Measurements from ENCODE around the gene TSHZ2. TPM values are rescaled to one million over a fixed set of nuclear protein-coding genes. Genes with fewer than 3 reads are reported as not detected.

TSHZ2 gene
- total RNA-seq, 1 experiment from 2014 or later: 0.07 TPM

DNA sequence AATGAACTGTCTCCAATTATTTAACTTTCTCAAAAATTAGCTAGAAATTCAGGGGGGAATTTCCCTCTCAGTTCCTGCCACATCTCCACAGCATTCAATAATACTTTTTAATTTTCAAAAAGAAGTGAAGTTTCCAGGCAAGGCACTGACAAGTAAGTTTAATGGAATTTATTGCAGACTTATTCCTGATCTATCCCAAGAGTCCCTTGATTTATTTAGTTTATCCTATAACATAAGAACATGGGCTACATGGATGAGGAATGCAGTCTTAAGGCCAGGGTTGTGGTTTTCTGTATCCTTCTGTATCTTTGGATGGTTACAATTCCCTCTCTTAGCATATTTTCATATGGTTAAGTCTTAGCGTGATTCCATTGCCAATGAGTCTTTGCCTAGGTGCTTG is 126.5 kb downstream of the TSHZ2 start:
- no peak overlapping the region for H2BK120ac ChIP-seq (ENCODE audit: low read depth, low read length, poor library complexity, severe bottlenecking)
- H3K27me3 ChIP-seq (ENCODE audit: insufficient read depth, low read length): no peaks in the 10 kb centered on the region
- no peaks in the 10 kb centered on the region for H3K79me1 ChIP-seq (ENCODE audit: insufficient read depth, low read depth, low read length, poor library complexity, severe bottlenecking)
- H2AFZ ChIP-seq (ENCODE audit: low read length): no peak overlapping the region
- no peak overlapping the region for H3T11ph ChIP-seq (ENCODE audit: low read length)
- H3K9ac ChIP-seq (ENCODE audit: extremely low read depth, insufficient read length, low read length): no peak overlapping the region
- TF ChIP-seq, protein P1, sequence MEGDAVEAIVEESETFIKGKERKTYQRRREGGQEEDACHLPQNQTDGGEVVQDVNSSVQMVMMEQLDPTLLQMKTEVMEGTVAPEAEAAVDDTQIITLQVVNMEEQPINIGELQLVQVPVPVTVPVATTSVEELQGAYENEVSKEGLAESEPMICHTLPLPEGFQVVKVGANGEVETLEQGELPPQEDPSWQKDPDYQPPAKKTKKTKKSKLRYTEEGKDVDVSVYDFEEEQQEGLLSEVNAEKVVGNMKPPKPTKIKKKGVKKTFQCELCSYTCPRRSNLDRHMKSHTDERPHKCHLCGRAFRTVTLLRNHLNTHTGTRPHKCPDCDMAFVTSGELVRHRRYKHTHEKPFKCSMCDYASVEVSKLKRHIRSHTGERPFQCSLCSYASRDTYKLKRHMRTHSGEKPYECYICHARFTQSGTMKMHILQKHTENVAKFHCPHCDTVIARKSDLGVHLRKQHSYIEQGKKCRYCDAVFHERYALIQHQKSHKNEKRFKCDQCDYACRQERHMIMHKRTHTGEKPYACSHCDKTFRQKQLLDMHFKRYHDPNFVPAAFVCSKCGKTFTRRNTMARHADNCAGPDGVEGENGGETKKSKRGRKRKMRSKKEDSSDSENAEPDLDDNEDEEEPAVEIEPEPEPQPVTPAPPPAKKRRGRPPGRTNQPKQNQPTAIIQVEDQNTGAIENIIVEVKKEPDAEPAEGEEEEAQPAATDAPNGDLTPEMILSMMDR (conservative IDR thresholded peaks at IDR 0.05): no peak
- no peak overlapping the region for H3K27ac ChIP-seq (ENCODE audit: insufficient read length, low read depth, low read length)
- no peak overlapping the region for H2BK20ac ChIP-seq (ENCODE audit: low read depth, low read length, poor library complexity, severe bottlenecking)
- no peak overlapping the region for H2BK15ac ChIP-seq (ENCODE audit: low read depth, low read length)
- no peak overlapping the region for H4K91ac ChIP-seq (ENCODE audit: insufficient read length, low read depth, low read length)
- no CpG with 5 or more reads among the region's 1 CpG for WGBS (ENCODE audit: extremely low coverage, insufficient read length, low lambda C conversion rate)
- H3K36me3 Mint-ChIP-seq (ENCODE audit: insufficient read depth in 1 of 3, low read depth in 3 of 3): no peaks in the 10 kb centered on the region; a peak in 2 of 7 replicates
- no peaks in the 10 kb centered on the region for H3K23me2 ChIP-seq (ENCODE audit: insufficient read length, low read depth, low read length, poor library complexity, severe bottlenecking)
- peaks cover 2% of the 10 kb centered on the region; the same call in 1 of the 2 replicates for H3K27me3 Mint-ChIP-seq (ENCODE audit: low read depth)
- H2BK5ac ChIP-seq (ENCODE audit: insufficient read length, low read length): no peak overlapping the region
- no peak overlapping the region for H3K4ac ChIP-seq (ENCODE audit: low read depth, low read length)
- H3K18ac ChIP-seq (ENCODE audit: insufficient read length, low read depth, low read length): no peak overlapping the region
- H4K8ac ChIP-seq (replicated peaks; ENCODE audit: insufficient read length, low read depth, low read length): no peak overlapping the region
- no peak for DNase-seq
- no peak overlapping the region for H4K5ac ChIP-seq (ENCODE audit: insufficient read length, low read depth, low read length)
- H3K4me3 Mint-ChIP-seq: no peak overlapping the region
- no peaks in the 10 kb centered on the region for H3K79me2 ChIP-seq (ENCODE audit: insufficient read depth, low read length)
- H3K9me3 Mint-ChIP-seq: peaks cover 2 to 3% of the 10 kb centered on the region in 2 experiments; a peak in 2 of 5 replicates
- no peaks in the 10 kb centered on the region for H3K9me3 ChIP-seq (ENCODE audit: control insufficient read depth, low read depth, low read length)
- no peak overlapping the region for H3K4me2 ChIP-seq (ENCODE audit: insufficient read depth, insufficient read length, low read length)
- no peak overlapping the region for H3K27ac Mint-ChIP-seq
- no peak overlapping the region for H3K56ac ChIP-seq (ENCODE audit: insufficient read length, low read depth, low read length)
- H2AK5ac ChIP-seq (ENCODE audit: insufficient read length, low read length): no peak overlapping the region
- 0 out of 4 replicates have a peak, but pooled peaks cover under 1 to 3% of the 10 kb centered on the region in 2 experiments for H3K4me1 Mint-ChIP-seq
- no peak overlapping the region for H3K14ac ChIP-seq (ENCODE audit: insufficient read depth, low read length)
- no peak overlapping the region for H3K23ac ChIP-seq (ENCODE audit: insufficient read length, low read depth, low read length)
- H3K4me1 ChIP-seq (ENCODE audit: insufficient read depth, low read length): no peaks in the 10 kb centered on the region; the same call in 1 of the 2 replicates
- no peak overlapping the region for H2BK12ac ChIP-seq (ENCODE audit: insufficient read length, low read depth, low read length)
- H4K20me1 ChIP-seq (ENCODE audit: control insufficient read depth, insufficient read depth, insufficient read length): no peaks in the 10 kb centered on the region

Data from H9 (cell line).